Measurements from ENCODE around the gene TMEM39B.

- TF ChIP-seq POLR2A (IDR thresholded peaks at IDR 0.05) (no peak), CTCF (IDR thresholded peaks at IDR 0.05) (no peak)
These were observed 34.0 kb downstream of the TMEM39B start for GRCh38 chr1:32106663-32107275.

Data from uterus (tissue), 2 donors.